Measurements from ENCODE around the gene CYB5A.

CYB5A gene

GRCh38 chr18:74244554-74244953, 47.2 kb downstream of the CYB5A start:
- DNase-seq (ENCODE audit: low read depth): no peak

- no peak for DNase-seq (ENCODE audit: low read depth)
Observed at GRCh38 chr18:74243127-74243526, 48.6 kb downstream of the CYB5A start.

- DNase-seq (ENCODE audit: low read depth): no peak
Observed at GRCh38 chr18:74242438-74243096, 49.2 kb downstream of the CYB5A start.

- DNase-seq (ENCODE audit: low read depth): no peak
Observed at GRCh38 chr18:74241970-74242369, 49.8 kb downstream of the CYB5A start.

- no peak for DNase-seq (ENCODE audit: low read depth)
Observed at GRCh38 chr18:74241426-74241825, 50.3 kb downstream of the CYB5A start.

- DNase-seq (ENCODE audit: low read depth): no peak
Observed at GRCh38 chr18:74239567-74239966, 52.2 kb downstream of the CYB5A start.

- DNase-seq (ENCODE audit: low read depth): no peak
Observed at GRCh38 chr18:74234326-74235171, 57.2 kb downstream of the CYB5A start.

- DNase-seq (ENCODE audit: low read depth): no peak
Observed at GRCh38 chr18:74233933-74234325, 57.8 kb downstream of the CYB5A start.

- DNase-seq (ENCODE audit: low read depth): no peak
Observed at GRCh38 chr18:74230922-74231714, 60.6 kb downstream of the CYB5A start.

GRCh38 chr18:74229891-74230290, 61.9 kb downstream of the CYB5A start:
- DNase-seq (ENCODE audit: low read depth): no peak

GRCh38 chr18:74229005-74229404, 62.8 kb downstream of the CYB5A start:
- DNase-seq (ENCODE audit: low read depth): no peak

- DNase-seq (ENCODE audit: low read depth): no peak
Observed at GRCh38 chr18:74228312-74228711, 63.5 kb downstream of the CYB5A start.

- no peak for DNase-seq (ENCODE audit: low read depth)
Observed at GRCh38 chr18:74226666-74227065, 65.1 kb downstream of the CYB5A start.

GRCh38 chr18:74226156-74226555, 65.6 kb downstream of the CYB5A start:
- DNase-seq (ENCODE audit: low read depth): no peak

- DNase-seq (ENCODE audit: low read depth): no peak
Observed at GRCh38 chr18:74225193-74225840, 66.4 kb downstream of the CYB5A start.

GRCh38 chr18:74222710-74223494, 68.9 kb downstream of the CYB5A start:
- DNase-seq (ENCODE audit: low read depth): no peak

- no peak for DNase-seq (ENCODE audit: low read depth)
Observed at GRCh38 chr18:74221081-74221480, 70.7 kb downstream of the CYB5A start.

- no peak for DNase-seq (ENCODE audit: low read depth)
Observed at GRCh38 chr18:74219056-74219455, 72.7 kb downstream of the CYB5A start.

GRCh38 chr18:74217476-74218143, 74.2 kb downstream of the CYB5A start:
- no peak for DNase-seq (ENCODE audit: low read depth)

- DNase-seq (ENCODE audit: low read depth): no peak
Observed at GRCh38 chr18:74216661-74217110, 75.1 kb downstream of the CYB5A start.

GRCh38 chr18:74215863-74216262, 75.9 kb downstream of the CYB5A start:
- no peak for DNase-seq (ENCODE audit: low read depth)
